Adrenal gland (tissue), 5 donors: ENCODE results near the gene DNAH1.

ENCODE experiments used
- CTCF ChIP-seq, 6 experiments: fragments of 450-650 bp in 4 of 6; fragments of 200-600 bp in 2 of 6; sonication (generic) in 1 of 6; IDR thresholded peaks; 1 replicate in 5 of 6; 2 replicates in 1 of 6; pipeline versions ENCODE4 v1.5.1 to v1.8.0; 2016 to 2021; ENCODE audit warnings: antibody characterized with exemption in 6 of 6, mild to moderate bottlenecking in 2 of 6, moderate library complexity in 1 of 6
- POLR2A ChIP-seq, 2 donors: fragments of 450-650 bp; IDR thresholded peaks; one replicate each; pipeline ENCODE4 v1.6.1; 2017; ENCODE audit warnings: antibody characterized with exemption in 2 of 2, mild to moderate bottlenecking in 2 of 2, moderate library complexity in 1 of 2
- donor health status: DM: no; HTN: no; CAD: no.

DNA sequence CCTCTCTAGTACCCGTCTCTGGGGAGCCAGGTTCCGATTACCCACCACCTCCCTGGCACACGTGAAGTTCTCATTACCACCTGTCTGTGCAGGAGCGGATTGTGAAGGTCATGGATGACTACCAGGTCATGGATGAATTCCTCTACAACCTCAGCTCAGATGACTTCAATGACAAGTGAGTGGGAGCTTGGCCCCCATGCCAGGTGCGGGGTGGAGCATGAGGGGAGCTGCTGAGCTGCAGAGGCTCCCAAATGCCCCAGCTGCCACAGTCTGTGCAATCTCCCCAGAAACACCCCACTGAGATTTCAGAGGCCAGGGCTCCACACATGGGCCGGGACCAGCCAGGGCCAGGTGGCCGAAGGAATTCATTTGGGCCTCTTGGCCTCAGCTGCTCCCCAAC is 34.3 kb downstream of the DNAH1 start:
- TF ChIP-seq POLR2A (IDR thresholded peaks at IDR 0.05) (no peak), CTCF (IDR thresholded peaks at IDR 0.05) (no peak)
